Activated T-cell treated with anti-CD3 and anti-CD28 coated beads, Interleukin-2, amount 50 U/mL, for 1 hour (primary cell): ENCODE data around the gene HHAT.

Experiments used
- DNase-seq: peaks from one replicate; pipeline ENCODE4 v3.0.0-alpha.2; 2020

The HHAT gene

GRCh38 chr1:210618369-210618768 lies 289.7 kb downstream of the HHAT start:
- DNase-seq, result no peak

DNA sequence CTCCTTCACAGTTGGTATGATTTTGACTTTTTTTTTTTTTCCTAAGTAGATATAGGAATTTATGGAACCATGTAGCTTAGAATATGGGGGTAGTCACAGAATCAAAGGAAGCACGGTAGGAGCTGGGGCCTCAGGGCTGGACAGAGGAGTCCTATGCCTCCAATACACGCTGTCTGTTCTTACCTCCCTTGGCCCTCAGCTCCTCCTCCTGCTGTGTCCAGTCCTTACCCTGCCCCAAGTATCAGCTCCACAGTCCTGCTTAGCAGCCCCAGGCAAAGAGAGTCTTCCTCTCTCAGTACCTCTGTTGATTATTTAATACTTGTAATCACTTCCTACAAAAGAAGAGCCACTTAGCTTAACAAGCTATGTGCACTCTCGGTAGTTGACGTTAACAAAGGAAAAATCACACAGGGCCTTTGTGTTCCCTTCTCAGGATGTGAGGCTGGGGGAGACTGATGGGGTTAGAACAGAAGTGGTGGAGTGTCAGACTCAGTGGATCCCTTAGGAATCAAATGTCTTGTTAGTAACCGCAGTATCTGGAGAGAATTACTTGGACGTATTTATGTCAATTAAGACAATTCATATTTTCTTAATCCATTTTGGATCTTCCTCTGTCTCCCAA lies 292.3 kb downstream of the HHAT start:
- DNase-seq, result no peak

DNA sequence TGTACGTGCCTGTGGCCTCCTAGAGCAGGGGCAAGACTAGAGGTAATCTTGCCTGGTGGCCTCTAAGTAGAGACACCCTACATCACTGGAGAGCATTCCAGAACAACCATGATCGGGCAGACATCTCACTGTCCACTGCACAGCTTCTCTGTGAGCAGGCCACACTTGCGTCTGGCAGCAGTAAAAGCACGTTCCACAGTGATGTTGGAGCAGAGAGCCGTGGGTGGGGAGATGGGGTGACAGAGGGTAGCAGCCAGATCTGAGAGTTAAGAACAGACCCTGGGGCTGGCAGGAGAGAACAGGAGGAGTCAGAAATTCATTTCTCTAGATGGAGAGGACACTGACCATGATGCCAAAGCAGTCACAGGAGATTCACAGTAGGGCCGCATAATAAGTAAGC lies 293.0 kb downstream of the HHAT start:
- DNase-seq, result no peak

DNA sequence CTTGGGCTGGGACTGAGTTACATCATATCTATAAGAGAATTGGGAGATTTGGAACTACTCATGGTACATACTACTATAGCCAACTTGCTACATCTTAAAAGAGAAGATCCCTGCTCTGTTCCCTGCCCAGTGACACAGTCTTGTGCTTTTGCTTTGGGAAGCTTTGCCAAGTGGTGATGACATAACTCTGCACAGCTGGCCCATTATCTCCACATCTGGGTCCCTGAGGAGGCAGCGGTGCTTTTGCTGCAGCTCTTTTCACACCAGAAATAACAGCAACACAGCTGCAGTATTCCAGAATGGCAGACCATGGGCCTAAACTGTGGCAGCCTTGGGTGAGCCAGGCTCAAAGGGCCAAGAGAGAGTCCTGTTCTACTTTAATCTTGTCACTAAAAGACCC lies 296.0 kb downstream of the HHAT start:
- DNase-seq, result no peak

- DNase-seq, result no peak
These were observed 297.0 kb downstream of the HHAT start for GRCh38 chr1:210625715-210626114.

DNA sequence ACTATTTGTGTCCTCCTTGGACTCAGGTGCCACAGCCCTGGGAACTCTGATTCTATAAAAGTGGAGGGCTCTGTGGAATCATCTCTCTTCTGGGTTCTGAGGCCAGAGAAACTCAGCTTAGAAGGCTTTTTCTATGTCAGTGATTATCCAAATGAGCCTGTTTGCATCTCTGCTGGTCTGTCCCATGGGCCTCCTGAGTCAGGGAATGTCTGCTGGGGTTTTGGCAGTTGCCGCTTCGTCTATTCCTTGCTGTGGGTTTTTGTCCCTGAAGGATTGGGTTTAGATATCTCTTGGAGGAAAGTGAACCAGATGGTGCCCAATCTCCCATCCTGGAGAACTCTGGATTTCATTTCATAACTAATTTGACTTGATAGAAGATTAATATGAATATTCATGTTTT lies 297.6 kb downstream of the HHAT start:
- no peak for DNase-seq

- no peak for DNase-seq
These were observed 299.1 kb downstream of the HHAT start for GRCh38 chr1:210627755-210628154.

GRCh38 chr1:210629276-210629675 lies 300.6 kb downstream of the HHAT start:
- no peak for DNase-seq

DNA sequence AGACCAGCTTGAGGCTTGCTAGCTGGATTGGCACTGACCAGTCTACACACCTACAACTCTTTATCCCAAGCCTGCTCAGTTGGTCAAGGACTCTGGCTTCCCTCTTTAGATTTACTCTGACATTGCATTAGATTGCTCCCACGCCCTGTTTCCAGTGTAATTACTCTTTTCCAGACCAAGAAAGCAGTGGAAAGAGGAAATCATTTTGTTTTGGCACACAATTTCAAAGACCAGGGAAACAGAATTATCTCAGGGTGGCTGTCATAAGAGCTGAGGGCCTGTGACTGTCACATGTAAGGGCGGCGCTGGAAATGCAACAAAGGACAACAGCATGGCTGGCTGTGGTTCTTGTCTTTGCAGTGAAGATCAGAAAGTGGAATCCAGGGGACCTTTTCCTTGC lies 302.7 kb downstream of the HHAT start:
- no peak for DNase-seq

DNA sequence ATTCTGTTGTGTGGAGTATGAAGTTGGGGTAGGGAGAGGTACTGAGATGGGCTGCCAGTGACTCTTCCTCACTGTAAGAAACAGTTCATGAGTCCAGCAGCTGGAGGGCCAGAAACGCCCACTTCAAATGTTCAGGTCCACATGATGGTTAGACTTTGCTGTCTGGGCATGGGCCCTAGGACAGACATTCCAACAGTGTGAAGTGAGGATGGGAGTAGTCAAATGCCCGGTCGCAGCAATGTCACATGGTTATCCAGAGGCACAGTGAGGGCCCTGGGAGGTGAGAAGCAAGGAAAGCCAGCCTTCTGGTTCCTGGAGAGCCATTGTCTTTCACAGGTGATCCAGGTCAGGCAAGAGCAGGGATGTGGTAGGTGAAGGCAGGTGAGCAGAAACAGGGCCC lies 304.4 kb downstream of the HHAT start:
- DNase-seq, result no peak

DNA sequence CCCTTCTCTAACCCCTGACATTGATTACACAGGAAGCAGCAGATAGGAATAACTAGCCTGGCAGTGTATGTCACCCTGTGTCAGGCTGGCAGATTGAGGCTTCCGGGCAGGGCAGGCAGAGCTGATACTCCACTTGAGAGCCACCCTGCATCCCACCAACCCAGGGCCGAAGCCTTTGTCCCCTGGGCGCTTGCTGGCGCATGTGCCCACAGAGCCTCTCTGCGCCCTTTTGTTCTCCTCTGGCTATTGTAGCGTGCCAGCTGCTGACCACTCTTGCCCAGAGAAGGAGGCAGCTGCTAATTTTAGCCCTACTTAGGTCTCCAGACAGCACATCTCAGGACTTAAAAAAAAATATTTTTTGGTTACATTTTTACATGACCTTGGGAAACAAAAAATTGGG lies 304.9 kb downstream of the HHAT start:
- DNase-seq, result no peak

- no peak for DNase-seq
These were observed 306.4 kb downstream of the HHAT start for GRCh38 chr1:210635108-210635507.

DNA sequence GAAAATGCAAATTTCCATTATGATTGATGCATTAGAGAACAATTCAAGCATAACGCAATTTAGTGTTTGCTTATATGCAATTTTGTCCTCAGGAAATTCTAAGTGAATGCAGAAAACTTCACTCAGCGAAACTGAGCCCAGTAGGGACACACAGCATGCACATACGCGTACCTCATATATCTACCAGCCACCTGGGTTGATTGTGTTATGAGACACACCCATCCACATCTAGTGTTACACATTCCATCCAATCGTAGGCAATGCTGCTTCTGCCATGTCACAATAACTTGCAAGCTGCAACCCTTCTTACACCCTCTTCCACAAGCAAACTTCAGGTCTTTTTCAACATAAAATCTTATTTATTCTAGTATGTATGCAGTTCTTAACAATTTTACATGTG lies 312.9 kb downstream of the HHAT start:
- no peak for DNase-seq

DNA sequence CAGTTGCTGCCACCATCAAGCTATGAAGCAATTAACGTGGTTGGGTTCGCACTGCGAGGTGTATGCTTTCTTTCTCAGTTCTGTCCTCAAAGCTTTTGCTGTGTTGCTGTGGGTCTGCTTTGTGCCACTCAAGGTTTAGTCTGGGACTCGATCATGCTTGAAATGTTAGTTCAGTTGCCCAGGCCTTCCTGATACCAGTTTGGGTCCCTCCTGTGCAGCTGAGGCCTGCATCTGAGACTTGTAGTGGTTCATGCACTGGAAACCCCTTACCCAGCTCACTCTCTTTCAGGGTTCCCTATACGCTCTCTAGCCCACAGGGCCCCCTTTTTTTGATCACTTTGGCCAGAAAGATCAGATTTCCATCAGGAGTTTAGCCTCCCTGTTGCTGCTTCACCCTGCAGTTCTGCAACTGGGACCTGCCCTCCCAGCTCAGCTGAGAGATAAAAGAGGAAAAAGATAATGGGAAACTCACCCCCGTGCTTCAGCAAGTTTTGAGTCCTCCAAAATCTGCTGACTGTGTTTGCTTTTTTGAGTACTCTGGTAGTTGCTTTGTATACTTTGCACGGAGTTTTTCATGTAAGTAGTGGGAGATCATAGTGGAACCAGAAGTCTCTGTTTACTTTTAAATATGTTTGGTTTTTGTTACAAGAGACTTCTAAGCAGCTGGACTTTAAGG lies 317.0 kb downstream of the HHAT start:
- no peak for DNase-seq

DNA sequence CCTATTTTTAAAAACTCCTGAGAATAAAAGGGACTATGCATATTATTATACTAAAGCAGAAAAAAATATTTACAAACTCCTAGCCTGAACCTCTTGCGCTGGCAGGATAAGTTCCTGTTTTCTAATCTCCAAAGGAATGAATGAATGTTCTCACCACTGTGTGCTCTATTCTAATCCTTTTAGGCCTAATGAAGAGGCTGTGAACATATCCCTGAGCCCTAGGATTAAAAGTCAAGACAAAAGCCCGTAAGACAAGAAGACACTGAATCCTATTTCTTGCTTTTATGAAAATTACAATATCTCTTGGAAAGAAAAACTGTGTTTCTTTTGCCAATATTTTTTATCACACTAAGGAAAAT lies 317.5 kb downstream of the HHAT start:
- DNase-seq, result no peak

DNA sequence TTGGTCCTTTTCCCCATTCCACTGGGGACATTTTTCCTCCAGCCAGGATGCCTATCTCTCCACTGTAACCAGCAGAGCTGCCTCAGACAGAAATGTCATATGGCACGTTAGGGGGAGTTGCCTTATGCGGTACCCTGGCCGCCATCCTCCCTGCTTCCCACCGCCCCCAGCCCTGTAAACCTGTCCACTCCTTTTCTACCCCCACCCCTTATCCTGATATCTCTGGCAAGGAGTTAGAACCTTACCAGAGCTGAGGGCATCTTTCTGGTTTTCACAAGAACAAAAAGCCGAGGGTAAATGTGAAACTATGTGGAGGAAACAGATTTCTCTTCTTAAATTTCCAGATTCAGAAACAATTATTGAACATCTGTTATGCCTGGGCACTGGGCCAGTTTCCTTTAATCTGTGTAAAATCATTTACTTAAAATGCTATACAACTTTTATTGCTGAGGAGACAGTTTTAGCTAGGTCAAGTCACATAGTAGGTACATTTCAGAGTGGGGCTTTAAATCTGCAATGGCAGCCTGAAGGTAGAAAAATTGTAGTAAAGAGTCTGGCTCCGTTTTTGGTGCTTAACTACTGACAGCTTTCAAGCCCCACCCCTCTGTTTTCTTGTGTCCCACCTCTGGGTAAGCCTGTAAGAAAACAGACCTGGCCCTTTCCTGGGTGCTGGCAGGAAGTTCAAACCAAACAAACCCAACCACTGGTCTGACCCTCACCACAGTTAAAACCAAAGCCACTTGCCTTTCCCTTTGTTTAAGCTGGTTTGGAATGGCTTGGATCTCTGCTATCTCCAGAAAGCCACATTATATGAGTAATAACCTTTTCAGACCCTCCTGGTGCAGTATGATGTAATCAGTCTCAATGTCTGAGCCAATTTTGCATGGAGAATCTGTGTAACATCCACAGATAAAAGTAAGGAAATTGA lies 319.0 kb downstream of the HHAT start:
- DNase-seq, result no peak

DNA sequence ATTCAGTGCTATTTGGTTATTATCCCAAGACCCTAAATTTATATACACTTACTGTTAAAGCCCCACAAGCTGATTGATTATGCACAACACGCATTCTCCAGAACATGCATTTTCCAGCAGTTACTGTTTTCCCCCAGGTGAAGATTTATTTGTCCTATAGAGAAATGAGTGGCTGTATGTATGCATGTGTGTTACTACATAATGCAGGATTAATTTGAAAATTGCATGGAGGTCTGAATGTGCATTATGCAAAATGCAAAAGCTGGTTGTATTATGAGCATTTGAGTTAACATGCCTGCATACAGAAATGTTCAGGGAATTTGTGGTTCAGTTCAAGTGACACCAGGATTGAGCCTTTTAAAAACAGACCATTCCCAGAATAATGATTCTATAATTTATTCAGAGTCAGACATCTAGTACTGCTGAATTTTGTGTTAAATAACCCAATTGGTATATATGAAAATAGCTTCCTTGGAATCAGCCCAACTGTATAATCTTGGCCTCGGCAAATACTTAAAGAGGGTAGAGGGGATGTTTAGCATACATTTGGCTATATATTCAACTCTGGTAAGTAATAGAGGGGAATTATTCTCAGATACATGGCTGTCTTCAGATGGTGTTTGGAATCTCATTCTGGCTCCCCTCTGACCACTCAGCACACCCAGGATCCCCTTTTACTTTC lies 320.0 kb downstream of the HHAT start:
- DNase-seq, result no peak

- no peak for DNase-seq
These were observed 321.7 kb downstream of the HHAT start for GRCh38 chr1:210650403-210650802.

DNA sequence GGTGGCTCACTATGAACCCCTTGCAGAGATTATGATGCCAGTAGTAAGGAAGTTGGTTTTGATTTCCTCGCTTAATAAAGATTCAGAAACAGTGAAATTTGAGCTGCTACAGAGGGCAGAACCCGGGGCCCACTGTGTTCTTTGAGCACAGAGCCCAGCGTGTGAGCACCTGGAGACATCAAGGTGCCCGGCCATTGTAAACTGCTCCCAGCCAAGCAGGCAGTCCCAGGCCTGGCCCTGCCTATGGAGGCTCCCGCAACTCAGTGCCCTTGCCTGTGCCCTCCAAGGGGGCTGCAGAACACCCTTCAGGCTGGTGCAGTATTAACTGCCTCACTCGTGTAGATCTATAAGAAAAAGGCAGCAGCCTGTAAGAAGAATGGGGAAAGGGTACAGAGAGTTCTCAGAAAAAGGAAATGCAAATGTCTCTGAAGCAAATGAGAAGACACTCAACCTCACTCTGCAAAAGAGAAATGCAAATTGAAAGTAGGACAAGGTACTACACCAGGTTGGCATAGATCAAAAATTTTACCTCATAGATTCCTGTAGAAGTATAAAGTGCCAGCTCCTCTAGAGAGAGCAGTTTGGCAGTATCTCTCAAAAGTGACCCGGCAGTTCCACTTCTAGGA lies 323.7 kb downstream of the HHAT start:
- no peak for DNase-seq

GRCh38 chr1:210653771-210654170 lies 325.1 kb downstream of the HHAT start:
- no peak for DNase-seq

DNA sequence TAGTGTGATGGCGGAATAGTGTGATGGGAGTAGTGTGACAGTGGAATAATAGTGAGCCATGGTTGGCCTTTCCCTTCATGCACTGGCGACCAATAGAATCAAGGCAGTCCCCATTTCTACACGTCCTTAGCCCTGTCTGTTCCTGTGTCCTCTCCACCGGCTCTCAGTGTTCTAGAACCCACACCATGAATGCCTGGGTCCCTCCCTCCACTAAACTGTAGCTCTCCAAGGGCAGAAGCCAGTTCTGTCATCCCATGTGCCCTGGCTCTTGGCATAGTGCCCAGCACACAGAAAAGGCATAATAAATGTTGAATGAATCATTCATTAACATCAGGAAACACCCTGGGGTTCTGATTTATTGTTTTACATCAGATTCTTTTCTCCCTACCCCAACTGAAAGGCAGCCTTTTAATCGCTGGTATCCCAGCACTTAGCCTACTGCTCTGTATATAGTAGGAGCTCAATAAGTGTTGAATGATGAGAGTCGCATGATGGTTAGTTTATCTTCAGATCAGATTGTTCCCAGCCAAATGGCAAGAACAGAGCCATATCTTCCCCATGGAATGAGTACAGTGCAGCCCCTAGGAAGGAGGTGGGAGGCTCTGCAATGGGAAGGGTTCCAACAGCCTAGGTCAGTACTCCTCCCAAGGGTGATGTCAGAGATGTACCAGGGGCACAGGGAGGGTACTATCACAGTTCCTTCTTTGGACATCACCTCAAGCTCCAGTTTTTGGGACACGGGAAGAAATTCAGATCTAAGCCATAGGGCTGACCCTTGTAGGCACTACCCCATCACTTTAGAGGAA lies 325.7 kb downstream of the HHAT start:
- DNase-seq, result no peak

- DNase-seq, result no peak
These were observed 326.8 kb downstream of the HHAT start for GRCh38 chr1:210655511-210655910.
